Measurements from ENCODE around the gene STARD5.

The STARD5 gene

DNA sequence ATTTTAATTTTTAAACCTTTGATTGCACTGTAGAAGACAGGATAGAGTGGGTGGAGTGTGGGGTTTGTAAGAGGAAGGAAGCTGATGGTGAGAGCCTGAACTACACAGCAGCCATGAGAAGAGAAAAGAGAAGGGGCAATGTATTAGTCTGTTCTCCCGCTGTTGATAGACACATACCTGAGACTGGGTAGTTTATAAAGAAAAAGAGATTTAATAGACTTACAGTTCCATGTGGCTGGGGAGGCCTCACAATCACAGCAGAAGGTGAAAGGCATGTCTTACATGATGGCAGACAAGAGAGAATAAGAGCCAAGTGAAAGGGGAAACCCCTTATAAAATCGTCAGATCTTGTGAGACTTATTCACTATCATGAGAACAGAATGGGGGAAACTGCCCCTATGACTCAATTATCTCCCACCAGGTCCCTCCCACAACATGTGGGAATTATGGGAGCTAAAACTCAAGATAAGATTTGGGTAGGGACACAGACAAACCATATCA lies 37.3 kb downstream of the STARD5 start:
- H2AFZ ChIP-seq (ENCODE audit: low read depth, low read length): no peak overlapping the region
- no peaks in the 10 kb centered on the region for H3K9me3 ChIP-seq (ENCODE audit: insufficient read depth, low read length, severe bottlenecking)
- TF ChIP-seq EZH2 (IDR thresholded peaks at IDR 0.05; ENCODE audit: borderline replicate concordance, low read depth, low read length, severe bottlenecking): no peak
- no peak for TF ChIP-seq CTCF (IDR thresholded peaks at IDR 0.05; ENCODE audit: borderline replicate concordance, extremely low read depth, low read length, poor library complexity, severe bottlenecking)
- ATAC-seq (ENCODE audit: insufficient read depth, low read depth): peak; percentile 58; the same call in 2 of the 3 replicates
- H3K27me3 ChIP-seq (ENCODE audit: insufficient read depth, low read length, poor library complexity): no peaks in the 10 kb centered on the region
- H4K20me1 ChIP-seq (ENCODE audit: insufficient read depth, low read length): no peaks in the 10 kb centered on the region
- no peaks in the 10 kb centered on the region for H3K36me3 ChIP-seq (ENCODE audit: insufficient read depth, low read length)
- H3K4me1 ChIP-seq (ENCODE audit: insufficient read depth, low read length): peaks cover 22% of the 10 kb centered on the region
- no peak overlapping the region for H3K9ac ChIP-seq (ENCODE audit: low read depth, low read length)
- no peak overlapping the region for H3K4me3 ChIP-seq (ENCODE audit: low read depth in 1 of 2, low read length in 2 of 2)
- no peak overlapping the region for H3K27ac ChIP-seq (ENCODE audit: low read length)
- H3K79me2 ChIP-seq (ENCODE audit: insufficient read depth, low read length): no peaks in the 10 kb centered on the region
- DNase-seq: no peak
- H3K4me2 ChIP-seq (ENCODE audit: insufficient read depth, low read length): no peak overlapping the region

DNA sequence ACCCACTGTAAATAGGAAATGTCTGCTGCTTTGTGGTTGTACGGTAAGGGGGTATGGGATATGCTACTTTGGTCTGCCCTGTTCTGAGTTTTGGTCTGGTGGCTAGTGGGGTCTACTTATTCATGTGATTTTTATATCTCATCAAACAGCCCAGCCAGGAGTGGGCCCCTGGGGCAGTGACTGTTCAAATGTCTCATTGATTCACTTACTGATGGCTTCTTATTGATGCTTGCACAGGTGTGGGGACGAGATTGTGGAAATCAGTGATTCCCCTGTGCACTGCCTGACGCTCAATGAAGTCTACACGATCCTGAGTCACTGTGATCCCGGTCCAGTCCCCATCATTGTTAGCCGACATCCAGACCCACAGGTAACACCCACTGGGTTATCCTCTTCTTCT lies 38.5 kb downstream of the STARD5 start:
- Histone ChIP-seq H3K4me2 (ENCODE audit: insufficient read depth, low read length) (no peak overlapping the region), H4K20me1 (ENCODE audit: insufficient read depth, low read length) (no peaks in the 10 kb centered on the region), H3K27ac (ENCODE audit: low read length) (no peak overlapping the region), H2AFZ (ENCODE audit: low read depth, low read length) (no peak overlapping the region), H3K79me2 (ENCODE audit: insufficient read depth, low read length) (no peaks in the 10 kb centered on the region), H3K27me3 (ENCODE audit: insufficient read depth, low read length, poor library complexity) (no peaks in the 10 kb centered on the region), H3K4me1 (ENCODE audit: insufficient read depth, low read length) (peaks cover 13% of the 10 kb centered on the region), H3K9me3 (ENCODE audit: insufficient read depth, low read length, severe bottlenecking) (no peaks in the 10 kb centered on the region), H3K9ac (ENCODE audit: low read depth, low read length) (no peak overlapping the region), H3K4me3 (ENCODE audit: low read depth in 1 of 2, low read length in 2 of 2) (no peak overlapping the region), H3K36me3 (ENCODE audit: insufficient read depth, low read length) (no peaks in the 10 kb centered on the region)
- DNase-seq: no peak
- no peak for ATAC-seq (ENCODE audit: insufficient read depth, low read depth)
- TF ChIP-seq CTCF (IDR thresholded peaks at IDR 0.05; ENCODE audit: borderline replicate concordance, extremely low read depth, low read length, poor library complexity, severe bottlenecking) (no peak), EZH2 (IDR thresholded peaks at IDR 0.05; ENCODE audit: borderline replicate concordance, low read depth, low read length, severe bottlenecking) (no peak)

DNA sequence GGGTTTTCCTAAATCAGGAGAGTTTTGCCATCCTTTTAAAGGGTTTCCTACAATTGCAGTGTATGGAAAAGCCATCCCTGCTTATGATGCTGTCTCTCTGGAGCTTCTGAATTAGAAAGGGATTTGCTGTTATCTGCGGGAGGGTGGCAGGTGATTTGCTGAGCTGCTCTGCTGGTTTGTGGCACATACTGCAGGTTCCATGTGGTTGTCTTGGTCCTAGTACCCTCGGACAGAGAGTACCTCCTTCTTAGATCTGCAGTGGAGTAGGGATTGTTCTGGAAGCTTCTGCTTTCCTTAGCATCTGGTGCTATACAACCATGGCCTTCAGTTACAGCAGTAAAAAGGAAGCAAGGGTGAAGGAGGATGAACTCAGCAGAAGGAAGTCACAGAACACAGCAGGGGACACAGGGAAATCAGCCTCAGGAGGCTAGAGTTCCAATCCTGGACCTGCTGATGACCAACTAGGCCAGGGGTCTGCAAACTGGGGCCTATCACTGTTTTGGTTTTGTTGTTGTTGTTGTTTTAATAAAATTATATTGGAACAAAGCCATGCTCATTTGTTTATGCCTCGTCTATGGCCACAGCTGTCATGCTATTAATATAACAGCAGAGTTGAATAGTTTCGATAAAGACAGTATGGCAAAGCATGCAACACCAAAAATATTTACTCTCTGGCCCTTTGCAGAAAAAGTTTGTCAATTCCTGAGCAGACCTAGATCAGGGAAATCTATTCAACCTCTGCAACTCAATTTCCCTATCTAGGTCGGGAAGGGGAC lies 39.5 kb downstream of the STARD5 start:
- ATAC-seq (ENCODE audit: insufficient read depth, low read depth) (no peak), DNase-seq (no peak)
- H3K36me3 ChIP-seq (ENCODE audit: insufficient read depth, low read length): no peaks in the 10 kb centered on the region
- no peak for TF ChIP-seq EZH2 (IDR thresholded peaks at IDR 0.05; ENCODE audit: borderline replicate concordance, low read depth, low read length, severe bottlenecking)
- no peak for TF ChIP-seq CTCF (IDR thresholded peaks at IDR 0.05; ENCODE audit: borderline replicate concordance, extremely low read depth, low read length, poor library complexity, severe bottlenecking)
- no peak overlapping the region for H3K4me2 ChIP-seq (ENCODE audit: insufficient read depth, low read length)
- H3K27me3 ChIP-seq (ENCODE audit: insufficient read depth, low read length, poor library complexity): no peaks in the 10 kb centered on the region
- no peak overlapping the region for H3K9ac ChIP-seq (ENCODE audit: low read depth, low read length)
- no peak overlapping the region for H2AFZ ChIP-seq (ENCODE audit: low read depth, low read length)
- H3K4me3 ChIP-seq (ENCODE audit: low read depth in 1 of 2, low read length in 2 of 2): no peak overlapping the region
- H3K79me2 ChIP-seq (ENCODE audit: insufficient read depth, low read length): no peaks in the 10 kb centered on the region
- H3K27ac ChIP-seq (ENCODE audit: low read length): no peak overlapping the region
- no peaks in the 10 kb centered on the region for H4K20me1 ChIP-seq (ENCODE audit: insufficient read depth, low read length)
- H3K4me1 ChIP-seq (ENCODE audit: insufficient read depth, low read length): peaks cover 13% of the 10 kb centered on the region
- no peaks in the 10 kb centered on the region for H3K9me3 ChIP-seq (ENCODE audit: insufficient read depth, low read length, severe bottlenecking)

All from DND-41 (cell line).